A549 (cell line): ENCODE measurements around the gene C7orf57. TPM values are rescaled to one million over a fixed set of nuclear protein-coding genes. Genes with fewer than 3 reads are reported as not detected.

ENCODE experiments used
- ATAC-seq, 2 experiments: fragments of 200-7000 bp in 1 of 2; fragments of >200 bp in 1 of 2; cut with Nextera tagmentation in 1 of 2; cut with Tn5 transposase in 1 of 2; 3 replicates each; pipeline versions ENCODE4 v1.8.0 to v1.9.1; 2018 to 2020; ENCODE audit warnings: mild to moderate bottlenecking in 1 of 2, moderate library complexity in 1 of 2
- CTCF ChIA-PET: fragments of 300-600 bp; sonication (Branson Sonifier 250); formaldehyde crosslinking; extraction: SDS; loops from one replicate; lab custom pipeline; 2021; ENCODE audit warnings: antibody characterized with exemption, inconsistent platforms; lab: Yijun Ruan, JAX
- POLR2A ChIA-PET: fragments of 350-600 bp; formaldehyde crosslinking; extraction: SDS; loops from one replicate; lab custom pipeline; 2021; ENCODE audit warnings: antibody characterized with exemption, inconsistent platforms; lab: Yijun Ruan, JAX
- DNase-seq, 2 experiments: peaks; one replicate each; pipeline versions ENCODE4 v3.0.0 to v3.0.0-alpha.2; 2011 to 2016; ENCODE audit warnings: low read depth in 1 of 2, low spot score in 1 of 2
- FAIRE-seq: peaks from 2 replicates; lab custom pipeline; 2011; peaks lifted over from hg19 to GRCh38; lab: Jason Lieb, UNC
- H3K27ac ChIP-seq, 2 experiments: fragments of >200 bp; sonication (Bioruptor Twin); formaldehyde crosslinking; 3 replicates each; pipeline ENCODE4 v1.5.1; 2016 to 2017
- H3K4me1 ChIP-seq: fragments of >200 bp; sonication (Bioruptor Twin); formaldehyde crosslinking; 3 replicates; pipeline ENCODE4 v1.6.1; 2016
- H3K4me2 ChIP-seq: fragments of >200 bp; sonication (Bioruptor Twin); formaldehyde crosslinking; 3 replicates; pipeline ENCODE4 v1.6.1; 2016
- H3K4me3 ChIP-seq: fragments of >200 bp; sonication (Bioruptor Twin); formaldehyde crosslinking; 3 replicates; pipeline ENCODE4 v1.5.1; 2016
- H3K9me3 ChIP-seq: fragments of >200 bp; sonication (Bioruptor Twin); formaldehyde crosslinking; 3 replicates; pipeline ENCODE4 v1.6.1; 2016
- BHLHE40 ChIP-seq: IDR thresholded peaks from 2 replicates; pipeline ENCODE4 v1.6.1; 2012; ENCODE audit warnings: low read depth, low read length, inconsistent platforms
- CBX8 ChIP-seq: fragments of 200-600 bp; sonication (generic); IDR thresholded peaks from 2 replicates; pipeline ENCODE4 v1.6.1; 2016
- CHD4 ChIP-seq: fragments of 200-600 bp; sonication (generic); IDR thresholded peaks from 2 replicates; pipeline ENCODE4 v1.6.1; 2016; ENCODE audit warnings: antibody characterized with exemption, mild to moderate bottlenecking, borderline replicate concordance
- E2F6 ChIP-seq: IDR thresholded peaks from 2 replicates; pipeline ENCODE4 v1.6.1; 2012; ENCODE audit warnings: low read depth, borderline replicate concordance
- EHF ChIP-seq: fragments of 250-450 bp; sonication (Bioruptor Pico); IDR thresholded peaks from 2 replicates; pipeline ENCODE4 v1.5.0; 2020; ENCODE audit warnings: mild to moderate bottlenecking
- EHMT2 ChIP-seq: fragments of 200-600 bp; sonication (generic); IDR thresholded peaks from 2 replicates; pipeline ENCODE4 v1.6.1; 2016; ENCODE audit warnings: antibody characterized with exemption, low read depth, mild to moderate bottlenecking, moderate library complexity
- ELK1 ChIP-seq: fragments of 150-350 bp; IDR thresholded peaks from 2 replicates; pipeline ENCODE4 v1.6.1; 2014; ENCODE audit warnings: low read depth, mild to moderate bottlenecking, low read length
- EP300 ChIP-seq, 2 experiments: fragments of >200 bp; sonication (Bioruptor Twin); formaldehyde crosslinking; IDR thresholded peaks; 2 replicates in 1 of 2; 3 replicates in 1 of 2; pipeline ENCODE4 v1.6.1; 2016 to 2017
- ESRRA ChIP-seq: fragments of 150-350 bp; IDR thresholded peaks from 2 replicates; pipeline ENCODE4 v1.6.1; 2014; ENCODE audit warnings: mild to moderate bottlenecking, low read length, borderline replicate concordance
- GATA3 ChIP-seq: IDR thresholded peaks from 2 replicates; pipeline ENCODE4 v1.6.1; 2012; ENCODE audit warnings: borderline replicate concordance
- HMGXB4 ChIP-seq: fragments of 250-450 bp; sonication (Bioruptor Pico); IDR thresholded peaks from 2 replicates; pipeline ENCODE4 v1.5.0; 2021; ENCODE audit warnings: mild to moderate bottlenecking, moderate library complexity, borderline replicate concordance
- HOXA7 ChIP-seq: fragments of 250-450 bp; sonication (Bioruptor Pico); IDR thresholded peaks from 2 replicates; pipeline ENCODE4 v1.5.0; 2020; ENCODE audit warnings: mild to moderate bottlenecking, moderate library complexity
- MAFK ChIP-seq: fragments of 450-650 bp; IDR thresholded peaks from 2 replicates; pipeline ENCODE4 v1.6.1; 2014; ENCODE audit not compliant: partially characterized antibody
- PHF8 ChIP-seq: fragments of 200-600 bp; sonication (generic); IDR thresholded peaks from 2 replicates; pipeline ENCODE4 v1.6.1; 2016; ENCODE audit warnings: low read depth, mild to moderate bottlenecking, antibody characterized with exemption, moderate library complexity, borderline replicate concordance
- POLR2AphosphoS2 ChIP-seq: conservative IDR thresholded peaks from 2 replicates; pipeline ENCODE4 v1.6.1; 2012; ENCODE audit warnings: low read length, improper control_type of control experiment, inconsistent platforms
- RAD21 ChIP-seq, 2 experiments: fragments of >200 bp in 1 of 2; sonication (Bioruptor Twin) in 1 of 2; formaldehyde crosslinking in 1 of 2; IDR thresholded peaks in 1 of 2; conservative IDR thresholded peaks in 1 of 2; 2 replicates in 1 of 2; 3 replicates in 1 of 2; pipeline ENCODE4 v1.6.1; 2012 to 2018; ENCODE audit warnings: inconsistent platforms in 1 of 2
- RARB ChIP-seq: fragments of 250-450 bp; sonication (Bioruptor Pico); IDR thresholded peaks from 2 replicates; pipeline ENCODE4 v1.8.0; 2021; ENCODE audit warnings: mild to moderate bottlenecking, moderate library complexity
- RCOR1 ChIP-seq: fragments of 150-350 bp; IDR thresholded peaks from 2 replicates; pipeline ENCODE4 v1.6.1; 2014; ENCODE audit warnings: antibody characterized with exemption, low read length, low read depth
- SREBF2 ChIP-seq: fragments of 450-650 bp; IDR thresholded peaks from 2 replicates; pipeline ENCODE4 v1.6.1; 2014; ENCODE audit warnings: mild to moderate bottlenecking, moderate library complexity
- TP53 ChIP-seq: fragments of 250-450 bp; sonication (Bioruptor Pico); IDR thresholded peaks from 2 replicates; pipeline ENCODE4 v1.5.0; 2021; ENCODE audit warnings: mild to moderate bottlenecking, moderate library complexity
- ZC3H11A ChIP-seq: fragments of 450-650 bp; IDR thresholded peaks from 2 replicates; pipeline ENCODE4 v1.6.1; 2014; ENCODE audit warnings: antibody characterized with exemption, mild to moderate bottlenecking
- ZSCAN20 ChIP-seq: fragments of 250-450 bp; sonication (Bioruptor Pico); IDR thresholded peaks from 2 replicates; pipeline ENCODE4 v1.8.0; 2022; ENCODE audit warnings: mild to moderate bottlenecking, moderate library complexity
- WGBS: methylation state at CpG from one replicate; pipeline ENCODE4 v1.1.6; 2017; ENCODE audit errors: missing lambda C conversion rate; 5-methylcytosine and 5-hydroxymethylcytosine counted together
- polyA plus RNA-seq, 4 experiments: library from polyadenylated mRNA; depleted of rRNA in 3 of 4; stranded (reverse); fragments of >200 nt; fragmentation: RNase III in 1 of 4; extraction: RNeasy Plus Mini Kit Qiagen cat#74134 plus additional on column Dnase treatment in 1 of 4; gene quantifications; 2 replicates in 3 of 4; 3 replicates in 1 of 4; pipeline ENCODE4 v1.2.3, GENCODE V29; 2011 to 2017

The C7orf57 gene
- polyA plus RNA-seq, 2 of the 4 experiments (the other 2 are of a cell fraction) = 0.05 to 0.09 TPM

GRCh38 chr7:48011951-48012350, 23.4 kb upstream of the C7orf57 start (continued):
- TF ChIP-seq RCOR1 = no peak

GRCh38 chr7:48016641-48017040, 18.7 kb upstream of the C7orf57 start:
- no peak for DNase-seq
- ChIA-PET POLR2A (no interaction called here), CTCF (interaction anchor here (0.8 kb wide), 1 partner anchor 29 kb away, joined by 3 read pairs; no protein-coding TSS in a partner anchor)
- FAIRE-seq = no peak
- Histone ChIP-seq H3K4me1 (no peaks in the 10 kb centered on the region), H3K4me3 (no peak overlapping the region), H3K9me3 (no peaks in the 10 kb centered on the region; the same call in 2 of the 3 replicates), H3K4me2 (no peak overlapping the region), H3K27ac (no peak overlapping the region)
- TF ChIP-seq PHF8 (no peak), EHF (CRISPR knock-in tag) (no peak), ELK1 (no peak), HOXA7 (CRISPR knock-in tag) (no peak)
- no peak for ATAC-seq

- DNase-seq (no peak), FAIRE-seq (no peak), ATAC-seq (no peak)
- Histone ChIP-seq H3K4me2 (no peak overlapping the region), H3K27ac (no peak overlapping the region), H3K4me3 (no peak overlapping the region), H3K9me3 (no peaks in the 10 kb centered on the region; the same call in 2 of the 3 replicates), H3K4me1 (no peaks in the 10 kb centered on the region)
- TF ChIP-seq ESRRA (no peak), EHMT2 (no peak), HMGXB4 (CRISPR knock-in tag) (no peak), MAFK (no peak), RAD21 (conservative IDR thresholded peaks at IDR 0.05 in 1 of 2, IDR thresholded peaks at IDR 0.05 in 1 of 2) (no peak), RARB (CRISPR knock-in tag) (no peak), TP53 (CRISPR knock-in tag) (no peak), PHF8 (no peak), HOXA7 (CRISPR knock-in tag) (no peak), EP300 (IDR thresholded peaks at IDR 0.05) (no peak), E2F6 (no peak), ZSCAN20 (CRISPR knock-in tag) (no peak), CHD4 (no peak), ZC3H11A (no peak), CBX8 (no peak), ELK1 (no peak), GATA3 (no peak), SREBF2 (no peak), POLR2AphosphoS2 (no peak), BHLHE40 (no peak)
- ChIA-PET CTCF (interaction anchor here (0.7 kb wide), 1 partner anchor 45 kb away, joined by 3 read pairs; no protein-coding TSS in a partner anchor), POLR2A (no interaction called here)
- WGBS = 65% methylated on average over 4 of the region's 4 CpGs
Observed at GRCh38 chr7:48017674-48018073, 17.7 kb upstream of the C7orf57 start.
